ENCODE measurements around the gene SLC35G2.
A peak's percentile ranks its signal among the peaks of the same experiment; 100 is the strongest.
"Not testable (repeated sequence)": the region's sequence is repeated elsewhere in the genome, so short reads cannot be mapped to it uniquely, and the experiment has no call there.

Gene SLC35G2

DNA sequence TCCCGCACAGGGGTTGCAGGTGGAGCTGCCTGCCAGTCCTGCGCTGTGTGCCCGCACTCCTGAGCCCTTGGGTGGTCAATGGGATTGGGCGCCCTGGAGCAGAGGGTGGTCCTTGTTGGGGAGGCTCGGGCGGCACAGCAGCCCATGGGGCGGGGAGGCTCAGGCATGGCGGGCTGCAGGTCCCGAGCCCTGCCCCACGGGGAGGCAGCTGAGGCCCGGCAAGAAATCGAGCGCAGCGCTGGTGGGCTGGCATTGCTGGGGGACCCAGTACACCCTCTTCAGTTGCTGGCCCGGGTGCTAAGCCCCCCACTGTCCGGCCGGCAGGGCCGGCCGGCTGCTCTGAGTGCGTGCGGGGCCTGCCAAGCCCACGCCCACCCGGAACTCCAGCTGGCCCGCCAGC lies 71.0 kb downstream of the SLC35G2 start:
- Histone ChIP-seq H3K27me3 (ENCODE audit: insufficient read depth, insufficient read length) (no peaks in the 10 kb centered on the region), H3K36me3 (ENCODE audit: insufficient read depth, insufficient read length, low read length) (peaks cover 5% of the 10 kb centered on the region), H3K9ac (ENCODE audit: insufficient read length, low read depth) (no peak overlapping the region), H3K4me3 (ENCODE audit: insufficient read length, low read depth) (no peak overlapping the region), H3K9me3 (ENCODE audit: insufficient read depth, low read length) (peaks cover 29% of the 10 kb centered on the region), H3K4me1 (ENCODE audit: insufficient read depth, insufficient read length) (no peaks in the 10 kb centered on the region)
- TF ChIP-seq YY1 (IDR thresholded peaks at IDR 0.05; ENCODE audit: insufficient read depth, insufficient read length) (no peak), ZNF274 (IDR thresholded peaks at IDR 0.05; ENCODE audit: low read depth, low read length) (no peak), SUZ12 (IDR thresholded peaks at IDR 0.05; ENCODE audit: extremely low read depth, insufficient read depth, insufficient read length) (no peak)
- DNase-seq (ENCODE audit: low read depth, low spot score): no peak

DNA sequence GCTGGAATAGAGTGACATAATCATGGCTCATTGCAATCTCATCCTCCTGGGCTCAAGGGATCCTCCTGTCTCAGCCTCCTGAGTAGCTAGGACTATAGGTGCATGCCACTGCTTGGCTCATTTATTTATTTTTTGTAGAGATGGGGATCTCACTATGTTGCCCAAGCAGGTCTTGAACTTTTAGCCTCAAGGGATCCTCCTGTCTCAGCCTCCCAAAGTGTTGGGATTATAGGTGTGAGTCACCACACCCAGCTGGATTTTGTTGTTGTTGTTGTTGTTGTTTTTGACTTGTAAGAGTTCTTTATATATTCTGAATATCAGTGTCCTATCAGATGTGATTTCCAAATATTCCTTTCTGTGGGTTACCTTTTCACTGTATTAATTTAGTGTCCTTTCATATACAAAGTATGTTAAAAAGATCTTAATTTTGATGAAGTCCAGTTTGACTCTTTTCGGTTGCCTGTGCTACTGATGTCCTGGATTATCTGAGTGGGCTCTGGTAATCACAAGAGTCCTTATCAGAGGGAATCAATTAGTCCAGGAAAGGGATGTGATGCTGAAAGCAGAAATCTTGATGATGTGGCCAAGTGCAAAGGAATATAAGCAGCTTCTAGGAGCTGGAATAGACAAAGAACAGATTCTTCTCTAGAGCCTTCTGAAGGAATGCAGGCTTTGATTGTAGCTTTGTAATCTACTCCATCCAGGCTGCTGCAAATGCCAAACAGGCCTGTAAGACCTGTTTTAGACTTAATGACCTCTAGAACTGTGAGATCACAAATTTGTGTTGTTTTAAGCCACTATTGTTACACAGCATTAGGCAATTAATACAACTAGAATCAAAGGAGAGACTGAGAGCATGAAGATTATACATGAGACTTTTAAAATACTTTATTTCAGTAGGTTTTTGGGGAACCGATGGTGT lies 73.3 kb downstream of the SLC35G2 start:
- Histone ChIP-seq H3K9ac (ENCODE audit: insufficient read length, low read depth) (no peak overlapping the region), H3K36me3 (ENCODE audit: insufficient read depth, insufficient read length, low read length) (peaks cover 5% of the 10 kb centered on the region), H3K4me3 (ENCODE audit: insufficient read length, low read depth) (no peak overlapping the region), H3K9me3 (ENCODE audit: insufficient read depth, low read length) (peaks cover 29% of the 10 kb centered on the region), H3K4me1 (ENCODE audit: insufficient read depth, insufficient read length) (no peaks in the 10 kb centered on the region), H3K27me3 (ENCODE audit: insufficient read depth, insufficient read length) (no peaks in the 10 kb centered on the region)
- TF ChIP-seq ZNF274 (IDR thresholded peaks at IDR 0.05; ENCODE audit: low read depth, low read length) (no peak), YY1 (IDR thresholded peaks at IDR 0.05; ENCODE audit: insufficient read depth, insufficient read length) (no peak), SUZ12 (IDR thresholded peaks at IDR 0.05; ENCODE audit: extremely low read depth, insufficient read depth, insufficient read length) (no peak)
- DNase-seq (ENCODE audit: low read depth, low spot score): no peak

- peaks cover 24% of the 10 kb centered on the region for H3K9me3 ChIP-seq (ENCODE audit: insufficient read depth, low read length)
- no peak overlapping the region for H3K9ac ChIP-seq (ENCODE audit: insufficient read length, low read depth)
- H3K4me1 ChIP-seq (ENCODE audit: insufficient read depth, insufficient read length): no peaks in the 10 kb centered on the region
- no peak overlapping the region for H3K4me3 ChIP-seq (ENCODE audit: insufficient read length, low read depth)
- DNase-seq (ENCODE audit: low read depth, low spot score): peak; percentile 5
- no peaks in the 10 kb centered on the region for H3K27me3 ChIP-seq (ENCODE audit: insufficient read depth, insufficient read length)
- TF ChIP-seq SUZ12 (IDR thresholded peaks at IDR 0.05; ENCODE audit: extremely low read depth, insufficient read depth, insufficient read length): no peak
- TF ChIP-seq ZNF274 (IDR thresholded peaks at IDR 0.05; ENCODE audit: low read depth, low read length): no peak
- no peak for TF ChIP-seq YY1 (IDR thresholded peaks at IDR 0.05; ENCODE audit: insufficient read depth, insufficient read length)
- H3K36me3 ChIP-seq (ENCODE audit: insufficient read depth, insufficient read length, low read length): peaks cover 5% of the 10 kb centered on the region
Observed at GRCh38 chr3:136893848-136894443, 75.0 kb downstream of the SLC35G2 start.

GRCh38 chr3:136897171-136897570 lies 78.2 kb downstream of the SLC35G2 start:
- H3K9ac ChIP-seq (ENCODE audit: insufficient read length, low read depth); H3K9me3 ChIP-seq (ENCODE audit: insufficient read depth, low read length); DNase-seq (ENCODE audit: low read depth, low spot score); H3K36me3 ChIP-seq (ENCODE audit: insufficient read depth, insufficient read length, low read length); H3K27me3 ChIP-seq (ENCODE audit: insufficient read depth, insufficient read length); H3K4me3 ChIP-seq (ENCODE audit: insufficient read length, low read depth); H3K4me1 ChIP-seq (ENCODE audit: insufficient read depth, insufficient read length): not testable (repeated sequence)

GRCh38 chr3:136898549-136898948 lies 79.6 kb downstream of the SLC35G2 start:
- Histone ChIP-seq H3K9ac (ENCODE audit: insufficient read length, low read depth) (no peak overlapping the region), H3K4me3 (ENCODE audit: insufficient read length, low read depth) (no peak overlapping the region), H3K9me3 (ENCODE audit: insufficient read depth, low read length) (no peaks in the 10 kb centered on the region; the same call in 1 of the 2 replicates), H3K36me3 (ENCODE audit: insufficient read depth, insufficient read length, low read length) (no peaks in the 10 kb centered on the region), H3K4me1 (ENCODE audit: insufficient read depth, insufficient read length) (no peaks in the 10 kb centered on the region), H3K27me3 (ENCODE audit: insufficient read depth, insufficient read length) (no peaks in the 10 kb centered on the region)
- TF ChIP-seq SUZ12 (IDR thresholded peaks at IDR 0.05; ENCODE audit: extremely low read depth, insufficient read depth, insufficient read length) (no peak), YY1 (IDR thresholded peaks at IDR 0.05; ENCODE audit: insufficient read depth, insufficient read length) (no peak), ZNF274 (IDR thresholded peaks at IDR 0.05; ENCODE audit: low read depth, low read length) (no peak)
- DNase-seq (ENCODE audit: low read depth, low spot score): no peak

DNA sequence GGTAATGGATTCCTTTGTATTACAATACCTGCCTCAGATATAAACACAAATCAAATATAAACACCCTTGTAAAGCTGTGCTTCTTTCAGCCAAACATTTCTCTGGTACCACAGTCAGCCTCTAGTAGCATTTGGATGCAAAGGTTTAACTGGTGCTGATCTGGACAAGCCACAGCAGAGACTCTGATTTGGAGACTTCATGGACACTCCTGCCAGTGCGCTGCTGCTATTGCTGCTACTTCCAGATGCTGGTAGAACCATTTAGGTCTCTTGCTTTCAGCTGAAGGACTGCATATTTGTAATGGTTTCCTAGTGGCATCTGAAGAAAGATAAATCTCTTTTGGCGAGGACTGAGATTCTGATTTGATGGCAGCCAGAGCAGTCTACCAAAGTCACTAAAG lies 80.0 kb downstream of the SLC35G2 start:
- H3K4me3 ChIP-seq (ENCODE audit: insufficient read length, low read depth): no peak overlapping the region
- no peak overlapping the region for H3K9ac ChIP-seq (ENCODE audit: insufficient read length, low read depth)
- no peaks in the 10 kb centered on the region for H3K27me3 ChIP-seq (ENCODE audit: insufficient read depth, insufficient read length)
- no peaks in the 10 kb centered on the region for H3K36me3 ChIP-seq (ENCODE audit: insufficient read depth, insufficient read length, low read length)
- DNase-seq (ENCODE audit: low read depth, low spot score): no peak
- H3K9me3 ChIP-seq (ENCODE audit: insufficient read depth, low read length): no peaks in the 10 kb centered on the region; the same call in 1 of the 2 replicates
- no peak for TF ChIP-seq SUZ12 (IDR thresholded peaks at IDR 0.05; ENCODE audit: extremely low read depth, insufficient read depth, insufficient read length)
- TF ChIP-seq YY1 (IDR thresholded peaks at IDR 0.05; ENCODE audit: insufficient read depth, insufficient read length): no peak
- no peak for TF ChIP-seq ZNF274 (IDR thresholded peaks at IDR 0.05; ENCODE audit: low read depth, low read length)
- H3K4me1 ChIP-seq (ENCODE audit: insufficient read depth, insufficient read length): no peaks in the 10 kb centered on the region

DNA sequence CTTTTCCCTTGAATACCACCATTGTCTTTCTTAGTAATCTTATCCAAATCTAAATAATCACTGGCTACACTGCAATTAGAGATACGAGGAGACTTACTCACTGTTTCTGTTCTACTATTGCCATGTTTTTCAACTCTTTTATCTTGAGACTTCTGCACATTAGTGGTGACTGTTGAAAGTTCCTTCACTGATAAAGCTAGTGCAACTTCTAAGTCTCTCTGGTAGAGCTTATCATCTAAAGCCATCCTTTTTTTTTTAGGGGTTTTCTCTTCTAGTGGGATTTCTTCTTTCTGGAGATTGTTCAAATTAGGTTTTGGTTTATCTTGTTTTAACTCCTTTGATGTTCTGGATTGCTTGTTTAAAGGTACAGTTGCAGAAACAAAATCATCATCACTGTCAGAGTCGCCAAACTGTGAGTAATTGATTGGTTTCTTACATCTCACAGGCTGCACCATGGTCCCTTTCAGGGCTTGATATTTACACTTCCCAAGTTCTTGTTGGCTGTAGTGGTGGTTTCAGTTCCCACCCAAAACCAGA lies 80.8 kb downstream of the SLC35G2 start:
- Histone ChIP-seq H3K9ac (ENCODE audit: insufficient read length, low read depth) (no peak overlapping the region), H3K36me3 (ENCODE audit: insufficient read depth, insufficient read length, low read length) (no peaks in the 10 kb centered on the region), H3K27me3 (ENCODE audit: insufficient read depth, insufficient read length) (no peaks in the 10 kb centered on the region), H3K4me3 (ENCODE audit: insufficient read length, low read depth) (no peak overlapping the region), H3K4me1 (ENCODE audit: insufficient read depth, insufficient read length) (no peaks in the 10 kb centered on the region), H3K9me3 (ENCODE audit: insufficient read depth, low read length) (peaks cover 6% of the 10 kb centered on the region)
- TF ChIP-seq SUZ12 (IDR thresholded peaks at IDR 0.05; ENCODE audit: extremely low read depth, insufficient read depth, insufficient read length) (no peak), ZNF274 (IDR thresholded peaks at IDR 0.05; ENCODE audit: low read depth, low read length) (no peak), YY1 (IDR thresholded peaks at IDR 0.05; ENCODE audit: insufficient read depth, insufficient read length) (no peak)
- no peak for DNase-seq (ENCODE audit: low read depth, low spot score)

DNA sequence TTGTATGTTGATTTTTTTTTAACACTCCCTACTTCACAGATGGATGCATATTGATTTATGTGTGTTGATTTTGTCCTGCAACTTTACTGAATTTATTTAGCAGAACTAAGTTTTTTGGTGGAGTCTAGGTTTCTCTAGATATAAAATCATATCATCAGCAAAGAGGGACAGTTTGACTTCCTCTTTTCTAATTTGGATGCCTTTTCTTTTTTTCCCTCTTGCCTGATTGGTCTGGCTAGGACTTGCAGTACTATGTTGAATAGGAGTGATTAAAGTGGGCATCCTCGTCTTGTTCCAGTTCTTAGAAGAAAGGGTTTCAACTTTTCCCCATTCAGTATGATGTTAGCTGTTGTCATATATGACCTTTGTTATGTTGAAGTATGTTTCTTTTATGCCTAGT lies 81.8 kb downstream of the SLC35G2 start:
- not testable (repeated sequence) for H3K4me3 ChIP-seq (ENCODE audit: insufficient read length, low read depth); DNase-seq (ENCODE audit: low read depth, low spot score); H3K9ac ChIP-seq (ENCODE audit: insufficient read length, low read depth); H3K27me3 ChIP-seq (ENCODE audit: insufficient read depth, insufficient read length); H3K4me1 ChIP-seq (ENCODE audit: insufficient read depth, insufficient read length); H3K9me3 ChIP-seq (ENCODE audit: insufficient read depth, low read length); H3K36me3 ChIP-seq (ENCODE audit: insufficient read depth, insufficient read length, low read length)

Data from NT2/D1 (cell line).